Head of caudate nucleus (tissue), 42 donors: ENCODE results near the gene ISM1.

Source experiments
- DNase-seq, 42 donors: peaks; one replicate each; pipeline versions ENCODE4 v3.0.0 to v3.0.0-alpha.2; 2020 to 2021; ENCODE audit warnings: mixed read lengths in 7 of 42
- intact Hi-C: fragments of 100-400 bp; cut with DNase I; formaldehyde crosslinking; loops from one replicate; pipeline ENCODE4 v1.15.0; 2022

ISM1 gene

GRCh38 chr20:13220904-13221297 lies at the start of gene ISM1:
ISM1 (plus strand) TSS chr20:13221274; CDS start chr20:13221777, 503 bp downstream.
- intact Hi-C loops, result no loop called here
- peak in 10 of 42 donors; percentile 4 to 47 (median 11) for DNase-seq

GRCh38 chr20:13173201-13173600 lies 47.9 kb upstream of the ISM1 start:
- DNase-seq, result no peak
- intact Hi-C loops, result no loop called here

GRCh38 chr20:13174402-13174801 lies 46.7 kb upstream of the ISM1 start:
- intact Hi-C loops, result no loop called here
- no peak for DNase-seq

- intact Hi-C loops, result no loop called here
- DNase-seq, result no peak
Measured at GRCh38 chr20:13180986-13181889, 39.8 kb upstream of the ISM1 start.

GRCh38 chr20:13183005-13183404 lies 38.1 kb upstream of the ISM1 start:
- intact Hi-C loops, result no loop called here
- DNase-seq, result no peak

- intact Hi-C loops, result no loop called here
- DNase-seq, result no peak
Measured at GRCh38 chr20:13186043-13186774, 34.9 kb upstream of the ISM1 start.

- intact Hi-C loops, result no loop called here
- no peak for DNase-seq
Measured at GRCh38 chr20:13187899-13188298, 33.2 kb upstream of the ISM1 start.

GRCh38 chr20:13199279-13199678 lies 21.8 kb upstream of the ISM1 start:
- DNase-seq, result no peak
- intact Hi-C loops, result no loop called here

GRCh38 chr20:13200767-13201500 lies 20.1 kb upstream of the ISM1 start:
- intact Hi-C loops, result no loop called here
- DNase-seq, result no peak

- intact Hi-C loops, result no loop called here
- DNase-seq, result no peak
Measured at GRCh38 chr20:13202565-13202964, 18.5 kb upstream of the ISM1 start.

GRCh38 chr20:13205425-13205824 lies 15.6 kb upstream of the ISM1 start:
- intact Hi-C loops, result no loop called here
- no peak for DNase-seq

- no peak for DNase-seq
- intact Hi-C loops, result no loop called here
Measured at GRCh38 chr20:13205848-13206434, 15.1 kb upstream of the ISM1 start.

GRCh38 chr20:13207016-13207415 lies 14.1 kb upstream of the ISM1 start:
- no peak for DNase-seq
- intact Hi-C loops, result no loop called here

GRCh38 chr20:13211956-13212618 lies 9.0 kb upstream of the ISM1 start:
- DNase-seq, result no peak
- intact Hi-C loops, result no loop called here

GRCh38 chr20:13212750-13213149 lies 8.3 kb upstream of the ISM1 start:
- DNase-seq, result no peak
- intact Hi-C loops, result no loop called here

- intact Hi-C loops, result no loop called here
- no peak for DNase-seq
Measured at GRCh38 chr20:13213335-13213734, 7.7 kb upstream of the ISM1 start.

- no peak for DNase-seq
- intact Hi-C loops, result no loop called here
Measured at GRCh38 chr20:13216533-13216932, 4.5 kb upstream of the ISM1 start.

GRCh38 chr20:13219327-13220193 lies 1.5 kb upstream of the ISM1 start:
- no peak for DNase-seq
- intact Hi-C loops, result no loop called here
